G401.6 (cell line): Measurements from ENCODE around the gene C19orf47.
"Not testable (repeated sequence)": the region's sequence is repeated elsewhere in the genome, so short reads cannot be mapped to it uniquely, and the experiment has no call there.

Source experiments
- FAIRE-seq: peaks from 2 replicates; lab custom pipeline; 2012; peaks lifted over from hg19 to GRCh38; lab: Jason Lieb, UNC

C19orf47 gene

GRCh38 chr19:40344422-40344821 lies 3.8 kb downstream of the C19orf47 start:
- no peak for FAIRE-seq

- no peak for FAIRE-seq
Observed at GRCh38 chr19:40342644-40343311, 5.4 kb downstream of the C19orf47 start.

GRCh38 chr19:40341601-40342482 lies 6.4 kb downstream of the C19orf47 start:
- FAIRE-seq, result no peak

- FAIRE-seq, result no peak
Observed at GRCh38 chr19:40339018-40339728, 9.0 kb downstream of the C19orf47 start.

- no peak for FAIRE-seq
Observed at GRCh38 chr19:40337594-40337993, 10.6 kb downstream of the C19orf47 start.

GRCh38 chr19:40337107-40337506 lies 11.1 kb downstream of the C19orf47 start:
- FAIRE-seq, result no peak

- no peak for FAIRE-seq
Observed at GRCh38 chr19:40336601-40336900, 11.6 kb downstream of the C19orf47 start.

GRCh38 chr19:40335855-40336600 lies 12.2 kb downstream of the C19orf47 start:
- no peak for FAIRE-seq

- no peak for FAIRE-seq
Observed at GRCh38 chr19:40335101-40335500, 13.1 kb downstream of the C19orf47 start.

- FAIRE-seq, result not testable (repeated sequence)
Observed at GRCh38 chr19:40333083-40333482, 15.1 kb downstream of the C19orf47 start.

- no peak for FAIRE-seq
Observed at GRCh38 chr19:40332669-40333068, 15.5 kb downstream of the C19orf47 start.

- FAIRE-seq, result no peak
Observed at GRCh38 chr19:40331052-40331451, 17.1 kb downstream of the C19orf47 start.

GRCh38 chr19:40326201-40326600 lies 22.0 kb downstream of the C19orf47 start:
- no peak for FAIRE-seq

- FAIRE-seq, result no peak
Observed at GRCh38 chr19:40323705-40324104, 24.5 kb downstream of the C19orf47 start.

- FAIRE-seq, result no peak
Observed at GRCh38 chr19:40322951-40323615, 25.1 kb downstream of the C19orf47 start.

- no peak for FAIRE-seq
Observed at GRCh38 chr19:40322271-40322610, 26.0 kb downstream of the C19orf47 start.

GRCh38 chr19:40321566-40322270 lies 26.5 kb downstream of the C19orf47 start:
- FAIRE-seq, result no peak

GRCh38 chr19:40321076-40321475 lies 27.1 kb downstream of the C19orf47 start:
- no peak for FAIRE-seq

GRCh38 chr19:40320558-40320935 lies 27.6 kb downstream of the C19orf47 start:
- FAIRE-seq, result no peak

GRCh38 chr19:40317338-40317737 lies 30.9 kb downstream of the C19orf47 start:
- FAIRE-seq, result no peak

GRCh38 chr19:40315812-40316470 lies 32.3 kb downstream of the C19orf47 start:
- FAIRE-seq, result no peak
